Activated CD4-positive, alpha-beta T cell treated with anti-CD3 and anti-CD28 coated beads for 36 hours (primary cell): Measurements from ENCODE around the gene ASIC2. TPM values are rescaled to one million over a fixed set of nuclear protein-coding genes. Genes with fewer than 3 reads are reported as not detected.
A peak's percentile ranks its signal among the peaks of the same experiment; 100 is the strongest.

Experiments
- ATAC-seq: fragments of 200-7000 bp; cut with Tn5 transposase; one replicate; pipeline ENCODE4 v1.10.0; 2021; ENCODE audit warnings: mild to moderate bottlenecking, moderate library complexity
- CTCF ChIA-PET: fragments of 350-600 bp; sonication (Branson Sonifier 250); formaldehyde crosslinking; loops from one replicate; lab custom pipeline; 2021; ENCODE audit warnings: antibody characterized with exemption; lab: Charles Lee
- POLR2A ChIA-PET: fragments of 350-600 bp; sonication (Branson Sonifier 250); formaldehyde crosslinking; loops from one replicate; lab custom pipeline; 2021; ENCODE audit warnings: antibody characterized with exemption, inconsistent platforms; lab: Charles Lee
- DNase-seq: peaks from one replicate; pipeline ENCODE4 v3.0.0-alpha.2; 2020
- H3K27ac Mint-ChIP-seq: one replicate; pipeline ENCODE4 v1.8.0; 2021; ENCODE audit warnings: mixed read lengths
- H3K27me3 Mint-ChIP-seq: one replicate; pipeline ENCODE4 v1.8.0; 2021; ENCODE audit warnings: mixed read lengths
- H3K36me3 Mint-ChIP-seq: one replicate; pipeline ENCODE4 v1.8.0; 2021; ENCODE audit warnings: low read depth, mixed read lengths
- H3K4me1 Mint-ChIP-seq: one replicate; pipeline ENCODE4 v1.8.0; 2021; ENCODE audit warnings: mixed read lengths
- H3K4me3 Mint-ChIP-seq: one replicate; pipeline ENCODE4 v1.8.0; 2021; ENCODE audit warnings: mild to moderate bottlenecking, moderate library complexity, mixed read lengths
- H3K9me3 Mint-ChIP-seq: one replicate; pipeline ENCODE4 v1.8.0; 2021; ENCODE audit warnings: low read depth, mixed read lengths
- intact Hi-C, 2 experiments: fragments of 100-400 bp; cut with DNase I in 1 of 2; cut with micrococcal nuclease in 1 of 2; formaldehyde crosslinking; loops; one replicate each; pipeline versions ENCODE4 v1.14.2 to v1.15.1; 2022 to 2024; cut with DNase I, micrococcal nuclease
- total RNA-seq, 2 experiments: library from RNA; stranded (reverse); gene quantifications; one replicate each; pipeline ENCODE4 v1.2.3, GENCODE V29; 2021

Gene ASIC2
- total RNA-seq, 2 experiments from 2014 or later: not detected

DNA sequence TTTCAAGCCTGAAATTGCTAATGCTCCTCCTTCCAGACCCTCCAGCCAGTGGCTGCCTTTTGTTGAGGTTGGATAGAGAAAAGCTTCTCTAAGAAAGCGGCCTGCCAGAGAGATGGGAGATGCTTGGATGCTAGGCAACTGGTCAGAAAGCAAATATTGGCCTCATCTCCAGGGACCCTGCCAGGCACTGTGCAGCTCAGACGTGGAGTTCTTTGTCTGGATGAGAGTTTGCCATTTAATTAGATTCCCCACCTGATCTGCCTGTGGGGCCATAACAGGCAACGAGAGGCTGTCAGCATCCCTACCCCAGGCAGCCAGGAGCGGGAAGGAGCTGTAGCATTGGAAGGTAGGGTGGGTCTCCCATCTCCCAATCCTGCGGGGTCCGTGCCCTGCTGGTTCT lies 52.7 kb downstream of the ASIC2 start:
- H3K27me3 Mint-ChIP-seq: peaks cover 7% of the 10 kb centered on the region
- intact Hi-C loops: no loop called here
- no peaks in the 10 kb centered on the region for H3K9me3 Mint-ChIP-seq
- ATAC-seq (no peak), DNase-seq (no peak)
- ChIA-PET POLR2A (no interaction called here), CTCF (no interaction called here)
- no peak overlapping the region for H3K27ac Mint-ChIP-seq
- H3K36me3 Mint-ChIP-seq: no peaks in the 10 kb centered on the region
- no peaks in the 10 kb centered on the region for H3K4me1 Mint-ChIP-seq
- no peak overlapping the region for H3K4me3 Mint-ChIP-seq

DNA sequence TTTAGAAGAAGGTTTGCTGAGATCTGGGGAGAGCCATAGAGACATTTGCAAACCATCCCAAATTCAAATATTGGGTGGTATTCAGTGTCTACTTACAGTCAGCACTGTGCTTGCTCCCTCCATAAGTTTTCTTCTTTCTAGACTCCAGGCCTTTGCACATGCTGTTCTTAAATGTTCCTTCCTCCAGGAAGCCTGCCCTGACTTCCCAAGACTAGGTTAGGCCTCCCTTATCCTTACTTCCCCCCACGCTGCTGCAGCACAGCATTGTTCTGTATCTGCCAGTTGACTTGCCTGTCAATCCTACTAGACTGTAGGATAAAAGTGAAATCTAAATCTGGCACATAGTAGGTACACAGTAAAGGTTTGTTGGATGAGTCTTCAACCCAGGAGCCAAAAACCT lies 53.4 kb downstream of the ASIC2 start:
- POLR2A ChIA-PET: no interaction called here
- Mint-ChIP-seq H3K4me1 (no peaks in the 10 kb centered on the region), H3K4me3 (no peak overlapping the region)

DNA sequence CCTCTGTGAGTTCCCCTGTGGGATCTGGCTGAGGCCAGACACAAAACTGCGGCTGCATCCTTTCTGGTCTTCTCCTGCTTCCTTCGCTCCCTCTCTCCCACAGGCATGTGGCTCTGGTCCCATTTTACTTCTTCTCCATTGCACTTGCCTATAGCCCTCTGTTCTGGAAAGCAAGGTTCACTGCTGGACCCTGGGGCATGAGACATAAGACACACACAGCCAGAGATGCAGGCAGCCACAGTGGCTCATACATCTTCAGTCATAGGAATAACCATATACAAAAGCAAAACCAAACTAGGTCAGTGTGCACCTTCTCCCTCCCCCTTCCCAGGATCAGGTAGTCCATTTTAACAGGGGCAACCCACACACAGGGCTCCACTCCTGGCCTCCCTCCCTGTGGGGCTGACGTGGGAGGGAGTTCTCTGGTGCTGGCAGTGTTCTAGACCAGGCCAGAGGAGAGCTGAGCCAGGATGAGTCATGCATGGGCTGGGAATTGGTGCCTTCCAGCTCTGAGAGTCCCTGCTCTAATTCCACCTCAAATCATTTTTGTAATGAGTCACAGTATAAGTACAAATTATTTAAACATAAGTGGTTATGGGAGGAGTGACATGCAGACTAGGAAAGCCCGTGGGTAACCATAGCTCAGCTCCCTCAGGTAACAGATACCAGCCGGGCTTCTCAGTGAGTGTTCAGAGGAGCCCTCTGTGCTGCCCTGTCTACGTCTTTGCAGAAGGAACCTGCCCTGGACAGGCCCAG lies 58.0 kb downstream of the ASIC2 start:
- H3K27ac Mint-ChIP-seq: no peak overlapping the region
- peaks cover 2% of the 10 kb centered on the region for H3K4me1 Mint-ChIP-seq
- ChIA-PET CTCF (interaction anchor here (0.8 kb wide), 1 partner anchor 291 kb away, joined by 4 read pairs; no protein-coding TSS in a partner anchor), POLR2A (no interaction called here)
- H3K27me3 Mint-ChIP-seq: peaks cover 2% of the 10 kb centered on the region
- no peak overlapping the region for H3K4me3 Mint-ChIP-seq
- no peaks in the 10 kb centered on the region for H3K9me3 Mint-ChIP-seq
- DNase-seq: peak; percentile 24
- peak; percentile 74 for ATAC-seq
- H3K36me3 Mint-ChIP-seq: no peaks in the 10 kb centered on the region
- intact Hi-C loops: no loop called here

More for the DNA sequence above, 53.4 kb downstream of the ASIC2 start:
- DNase-seq (no peak), ATAC-seq (no peak)
- Mint-ChIP-seq H3K36me3 (no peaks in the 10 kb centered on the region), H3K9me3 (no peaks in the 10 kb centered on the region), H3K27ac (no peak overlapping the region), H3K27me3 (peaks cover 7% of the 10 kb centered on the region)
- intact Hi-C loops: no loop called here
- CTCF ChIA-PET: no interaction called here

DNA sequence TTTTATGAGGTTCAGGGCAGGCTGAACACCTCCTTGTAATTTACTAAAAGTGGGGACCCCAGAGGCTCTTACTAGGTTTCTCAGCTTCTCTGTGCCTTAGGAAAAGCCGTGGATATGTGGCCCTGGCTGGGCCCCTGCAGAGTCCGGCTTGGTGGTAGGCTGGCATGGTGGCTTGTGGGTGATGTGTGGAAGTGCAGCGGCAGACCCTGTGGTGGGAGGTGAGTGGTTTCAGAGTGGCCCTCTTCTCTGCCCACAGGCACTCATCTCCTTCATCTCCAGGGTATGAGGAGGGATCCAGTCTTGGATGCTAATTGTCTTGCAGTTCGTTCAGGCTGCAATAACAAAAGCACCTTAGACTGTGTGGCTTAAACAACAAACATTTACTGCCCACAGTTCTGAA lies 58.9 kb downstream of the ASIC2 start:
- DNase-seq (no peak), ATAC-seq (no peak)
- Mint-ChIP-seq H3K36me3 (no peaks in the 10 kb centered on the region), H3K4me3 (no peak overlapping the region), H3K9me3 (no peaks in the 10 kb centered on the region), H3K4me1 (peaks cover 2% of the 10 kb centered on the region), H3K27ac (no peak overlapping the region), H3K27me3 (peaks cover 2% of the 10 kb centered on the region)
- CTCF ChIA-PET: no interaction called here
- intact Hi-C loops: no loop called here
- POLR2A ChIA-PET: no interaction called here

DNA sequence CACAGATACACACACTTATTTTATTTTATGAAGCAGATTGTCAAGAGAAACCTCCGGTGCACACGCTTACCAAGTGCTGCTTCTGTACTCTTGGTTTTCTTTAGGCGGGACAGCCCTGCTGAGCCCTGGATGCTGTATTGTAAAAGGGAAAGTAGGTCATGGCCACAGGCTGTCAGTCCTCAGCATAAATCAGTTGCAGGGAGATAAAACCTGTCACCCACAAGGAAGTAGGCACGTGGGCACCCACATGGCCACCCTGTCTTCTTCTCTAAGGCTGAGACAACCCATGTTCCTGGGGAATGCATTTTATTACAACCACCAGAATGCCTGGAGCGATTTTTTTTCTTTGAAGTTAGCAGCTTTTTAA lies 59.3 kb downstream of the ASIC2 start:
- Mint-ChIP-seq H3K9me3 (no peaks in the 10 kb centered on the region), H3K4me3 (no peak overlapping the region), H3K27me3 (peaks cover 4% of the 10 kb centered on the region), H3K4me1 (peaks cover 2% of the 10 kb centered on the region), H3K36me3 (no peaks in the 10 kb centered on the region), H3K27ac (no peak overlapping the region)
- intact Hi-C loops: no loop called here
- ATAC-seq (peak; percentile 39), DNase-seq (peak; percentile 12)
- ChIA-PET CTCF (no interaction called here), POLR2A (no interaction called here)

DNA sequence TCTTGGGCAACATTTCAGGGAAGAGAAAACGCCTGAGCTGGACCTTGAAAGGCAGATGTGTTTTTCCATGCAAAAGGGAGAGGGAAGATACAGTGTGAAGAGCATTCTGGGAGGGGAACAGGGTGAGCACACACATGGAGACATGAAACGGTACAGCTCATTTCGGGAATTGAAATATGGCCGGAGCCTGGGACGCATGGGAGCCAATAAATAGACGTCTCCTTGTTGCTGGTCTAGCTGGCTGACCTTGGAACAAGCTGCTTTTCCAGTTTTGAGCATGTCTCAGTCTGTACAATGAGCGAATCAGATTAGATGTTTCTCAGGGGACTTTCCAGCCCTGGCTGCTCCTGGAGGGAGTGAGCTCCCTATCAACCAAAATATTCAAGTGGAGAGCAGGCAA lies 63.6 kb downstream of the ASIC2 start:
- Mint-ChIP-seq H3K27me3 (peaks cover 4% of the 10 kb centered on the region), H3K36me3 (no peaks in the 10 kb centered on the region), H3K4me3 (no peak overlapping the region), H3K27ac (no peak overlapping the region), H3K4me1 (peaks cover 2% of the 10 kb centered on the region), H3K9me3 (no peaks in the 10 kb centered on the region)
- intact Hi-C loops: loop anchor here in 1 of 2 experiments (10.0 kb wide), 1 partner anchor 45 kb away; no protein-coding TSS in a partner anchor
- DNase-seq (no peak), ATAC-seq (no peak)
- ChIA-PET POLR2A (interaction anchor here (0.6 kb wide), 1 partner anchor 26 kb away, joined by 10 read pairs; no protein-coding TSS in a partner anchor), CTCF (no interaction called here)

DNA sequence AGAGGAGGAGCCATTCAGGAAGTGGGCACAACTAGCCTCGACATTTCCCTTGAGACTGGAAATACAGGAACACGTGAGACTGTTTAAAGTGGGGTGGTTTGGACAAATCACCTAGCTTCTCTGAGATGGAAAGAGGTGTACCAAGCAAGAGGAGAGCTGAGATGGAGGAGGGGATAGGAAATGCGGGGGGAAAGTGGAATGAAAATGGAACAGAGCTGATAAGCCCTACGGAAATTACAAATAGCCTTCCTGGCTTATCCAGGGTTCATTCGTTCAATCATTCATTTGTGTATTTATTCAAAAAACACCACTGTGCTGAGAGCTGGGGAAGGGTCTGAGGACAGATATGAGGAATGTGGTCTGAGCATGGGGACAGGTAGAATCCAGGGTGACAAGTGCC lies 64.1 kb downstream of the ASIC2 start:
- CTCF ChIA-PET: no interaction called here
- intact Hi-C loops: loop anchor here in 1 of 2 experiments (10.0 kb wide), 1 partner anchor 46 kb away; no protein-coding TSS in a partner anchor
- Mint-ChIP-seq H3K27ac (no peak overlapping the region), H3K36me3 (no peaks in the 10 kb centered on the region), H3K9me3 (no peaks in the 10 kb centered on the region), H3K4me1 (peaks cover 2% of the 10 kb centered on the region), H3K4me3 (no peak overlapping the region), H3K27me3 (peaks cover 6% of the 10 kb centered on the region)
- POLR2A ChIA-PET: no interaction called here
- DNase-seq (no peak), ATAC-seq (no peak)

DNA sequence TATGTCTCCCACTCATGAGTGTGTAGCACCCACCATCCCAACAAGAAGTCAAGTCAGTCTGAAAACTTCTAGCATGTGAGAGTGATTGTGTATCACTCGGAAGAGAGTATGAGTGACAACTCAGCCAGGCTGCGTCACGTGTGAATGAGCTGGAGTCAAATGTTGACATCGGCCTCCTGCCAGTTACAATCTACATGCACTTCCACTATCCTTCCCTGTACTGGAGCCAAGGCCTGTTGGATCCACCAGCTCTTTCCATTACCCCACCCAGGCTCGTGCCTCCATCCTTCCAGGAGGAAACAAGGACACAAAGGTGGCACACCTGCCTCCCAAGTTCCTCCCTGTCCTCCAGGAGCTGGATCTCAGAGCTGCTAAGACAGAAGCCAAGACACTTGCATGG lies 64.5 kb downstream of the ASIC2 start:
- H3K27me3 Mint-ChIP-seq: peaks cover 6% of the 10 kb centered on the region
- H3K9me3 Mint-ChIP-seq: no peaks in the 10 kb centered on the region
- H3K36me3 Mint-ChIP-seq: no peaks in the 10 kb centered on the region
- H3K4me3 Mint-ChIP-seq: no peak overlapping the region
- intact Hi-C loops: loop anchor here in 1 of 2 experiments (10.0 kb wide), 1 partner anchor 46 kb away; no protein-coding TSS in a partner anchor
- POLR2A ChIA-PET: no interaction called here
- CTCF ChIA-PET: no interaction called here
- H3K27ac Mint-ChIP-seq: no peak overlapping the region
- no peak for DNase-seq
- peaks cover under 1% of the 10 kb centered on the region for H3K4me1 Mint-ChIP-seq
- ATAC-seq: no peak

DNA sequence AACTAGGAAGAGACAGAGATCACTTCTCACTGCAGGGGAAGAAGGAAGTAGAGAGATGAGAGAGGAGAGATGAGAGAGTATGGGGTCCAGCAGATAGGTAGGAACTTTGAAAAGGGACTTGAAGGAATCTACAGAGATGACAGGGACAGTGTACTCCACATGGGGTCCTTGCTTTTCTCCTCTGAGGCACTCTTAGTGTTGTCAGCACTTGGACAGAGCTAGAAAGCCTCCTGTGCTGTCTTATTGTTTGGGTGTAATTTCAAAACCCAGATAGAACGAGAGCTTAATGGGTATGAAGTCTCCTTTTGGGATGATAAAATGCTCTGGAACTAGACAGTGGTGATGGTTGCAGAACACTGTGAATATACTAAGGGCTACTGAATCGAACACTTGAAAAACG lies 65.2 kb downstream of the ASIC2 start:
- ChIA-PET POLR2A (no interaction called here), CTCF (no interaction called here)
- Mint-ChIP-seq H3K36me3 (no peaks in the 10 kb centered on the region), H3K9me3 (no peaks in the 10 kb centered on the region), H3K27ac (no peak overlapping the region), H3K4me1 (no peaks in the 10 kb centered on the region), H3K27me3 (peaks cover 6% of the 10 kb centered on the region), H3K4me3 (no peak overlapping the region)
- DNase-seq (no peak), ATAC-seq (no peak)
- intact Hi-C loops: loop anchor here in 1 of 2 experiments (10.0 kb wide), 1 partner anchor 47 kb away; no protein-coding TSS in a partner anchor

DNA sequence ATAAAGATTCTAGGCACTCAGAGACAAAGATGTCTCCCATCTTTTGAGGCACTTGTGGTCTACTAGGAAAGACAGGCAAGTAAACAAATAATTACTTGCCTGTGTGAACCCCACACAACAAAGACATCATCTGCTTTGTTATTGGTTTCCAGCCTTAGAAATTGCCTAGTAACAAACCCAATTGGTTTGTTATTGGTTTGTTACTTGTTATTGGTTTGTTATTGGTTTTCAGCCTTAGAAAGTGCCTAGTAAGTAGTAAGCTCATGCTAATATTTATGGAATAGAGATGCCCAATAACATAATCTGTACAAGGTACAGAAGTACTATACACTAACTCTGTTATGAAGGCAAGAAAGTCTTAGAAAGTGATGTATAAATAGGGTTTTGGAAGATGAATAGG lies 67.1 kb downstream of the ASIC2 start:
- no peak overlapping the region for H3K27ac Mint-ChIP-seq
- CTCF ChIA-PET: no interaction called here
- no peaks in the 10 kb centered on the region for H3K4me1 Mint-ChIP-seq
- H3K4me3 Mint-ChIP-seq: no peak overlapping the region
- no peak for ATAC-seq
- intact Hi-C loops: loop anchor here in 1 of 2 experiments (10.0 kb wide), 1 partner anchor 49 kb away; no protein-coding TSS in a partner anchor
- peaks cover 10% of the 10 kb centered on the region for H3K27me3 Mint-ChIP-seq
- POLR2A ChIA-PET: no interaction called here
- H3K36me3 Mint-ChIP-seq: no peaks in the 10 kb centered on the region
- no peaks in the 10 kb centered on the region for H3K9me3 Mint-ChIP-seq
- no peak for DNase-seq

DNA sequence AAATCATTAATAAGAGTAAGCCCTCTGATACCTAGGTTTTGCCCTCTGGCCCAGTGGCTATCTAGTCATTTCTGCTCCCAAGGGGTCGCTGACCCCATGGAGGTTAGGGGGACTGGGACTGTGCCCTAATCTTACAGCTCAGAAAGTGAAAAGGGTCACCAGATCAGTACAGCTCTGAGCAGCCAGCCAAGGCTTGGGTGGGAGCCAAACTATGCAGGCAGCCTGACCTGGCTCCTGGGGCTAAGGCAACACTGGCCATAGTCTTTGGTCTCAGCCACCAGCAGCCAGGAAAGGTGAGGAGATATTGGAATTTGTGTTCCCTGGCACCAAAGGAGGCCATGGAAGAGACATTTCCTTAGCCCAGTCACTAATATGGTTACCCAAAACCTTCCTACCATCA lies 67.6 kb downstream of the ASIC2 start:
- intact Hi-C loops: loop anchor here in 1 of 2 experiments (10.0 kb wide), 1 partner anchor 49 kb away; no protein-coding TSS in a partner anchor
- no peak overlapping the region for H3K27ac Mint-ChIP-seq
- no peaks in the 10 kb centered on the region for H3K4me1 Mint-ChIP-seq
- DNase-seq: no peak
- no peaks in the 10 kb centered on the region for H3K9me3 Mint-ChIP-seq
- no peak overlapping the region for H3K4me3 Mint-ChIP-seq
- peaks cover 10% of the 10 kb centered on the region for H3K27me3 Mint-ChIP-seq
- ChIA-PET POLR2A (no interaction called here), CTCF (no interaction called here)
- H3K36me3 Mint-ChIP-seq: no peaks in the 10 kb centered on the region
- ATAC-seq: no peak

DNA sequence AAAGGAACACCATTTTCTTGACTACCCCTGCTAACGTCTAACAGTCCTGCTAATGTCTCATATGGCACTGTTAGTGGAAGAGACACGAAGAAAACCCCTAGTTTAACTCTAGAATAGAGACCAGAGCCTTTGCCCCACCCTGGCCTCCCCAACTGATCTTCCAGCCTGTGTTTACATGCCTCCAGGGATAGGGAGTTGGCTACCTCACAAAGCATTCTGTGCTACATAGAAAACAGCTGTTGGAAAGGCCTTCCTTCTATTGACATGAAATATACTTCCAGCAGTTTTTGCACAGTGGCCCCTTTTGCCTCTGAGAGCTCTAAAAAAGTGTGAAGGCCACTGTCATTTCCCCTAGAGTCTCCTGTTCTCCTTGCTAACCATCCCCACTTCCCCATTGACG lies 73.1 kb downstream of the ASIC2 start:
- Mint-ChIP-seq H3K4me3 (no peak overlapping the region), H3K4me1 (no peaks in the 10 kb centered on the region), H3K27ac (no peak overlapping the region), H3K9me3 (no peaks in the 10 kb centered on the region), H3K27me3 (peaks cover 18% of the 10 kb centered on the region), H3K36me3 (no peaks in the 10 kb centered on the region)
- DNase-seq: no peak
- intact Hi-C loops: loop anchor here in 1 of 2 experiments (10.0 kb wide), 1 partner anchor 55 kb away; no protein-coding TSS in a partner anchor
- POLR2A ChIA-PET: no interaction called here
- CTCF ChIA-PET: no interaction called here
- no peak for ATAC-seq
